Cardiac fibroblast (primary cell): ENCODE measurements around the gene EFTUD2.
A peak's percentile ranks its signal among the peaks of the same experiment; 100 is the strongest.

ENCODE experiments used
- DNase-seq, 2 donors: peaks; one replicate each; pipeline versions ENCODE4 v3.0.0 to v3.0.0-alpha.2; 2010; ENCODE audit warnings: low read depth in 2 of 2
- H3K4me3 ChIP-seq, 2 donors: replicated peaks in 1 of 2; 1 replicate in 1 of 2; 2 replicates in 1 of 2; pipeline ENCODE4 v1.5.1; 2011; ENCODE audit warnings: low read depth in 2 of 2, low read length in 2 of 2, mild to moderate bottlenecking in 2 of 2, moderate library complexity in 1 of 2
- CTCF ChIP-seq: IDR thresholded peaks from one replicate; pipeline ENCODE4 v1.5.1; 2011; ENCODE audit warnings: low read depth, mild to moderate bottlenecking, low read length, inconsistent platforms

The EFTUD2 gene

GRCh38 chr17:44920565-44920940, 21.3 kb upstream of the EFTUD2 start:
- TF ChIP-seq CTCF, result no peak
- no peak for DNase-seq
- H3K4me3 ChIP-seq, result no peak overlapping the region

- peak; percentile 87 for TF ChIP-seq CTCF
- DNase-seq, result peak; percentile 87 to 90
- no peak overlapping the region for H3K4me3 ChIP-seq
These were observed 20.8 kb upstream of the EFTUD2 start for GRCh38 chr17:44919885-44920564.

GRCh38 chr17:44919411-44919810, 20.2 kb upstream of the EFTUD2 start:
- H3K4me3 ChIP-seq, result no peak overlapping the region
- no peak for DNase-seq
- no peak for TF ChIP-seq CTCF

- DNase-seq, result no peak
- no peak for TF ChIP-seq CTCF
- no peak overlapping the region for H3K4me3 ChIP-seq
These were observed 18.8 kb upstream of the EFTUD2 start for GRCh38 chr17:44918006-44918405.

GRCh38 chr17:44917456-44917855, 18.2 kb upstream of the EFTUD2 start:
- H3K4me3 ChIP-seq, result no peak overlapping the region
- TF ChIP-seq CTCF, result no peak
- no peak for DNase-seq

GRCh38 chr17:44916781-44917241, 17.6 kb upstream of the EFTUD2 start:
- H3K4me3 ChIP-seq, result no peak overlapping the region
- no peak for TF ChIP-seq CTCF
- DNase-seq, result peak in 1 of 2 donors; percentile 83
